ENCODE data around the gene ARL5B.

ARL5B gene

DNA sequence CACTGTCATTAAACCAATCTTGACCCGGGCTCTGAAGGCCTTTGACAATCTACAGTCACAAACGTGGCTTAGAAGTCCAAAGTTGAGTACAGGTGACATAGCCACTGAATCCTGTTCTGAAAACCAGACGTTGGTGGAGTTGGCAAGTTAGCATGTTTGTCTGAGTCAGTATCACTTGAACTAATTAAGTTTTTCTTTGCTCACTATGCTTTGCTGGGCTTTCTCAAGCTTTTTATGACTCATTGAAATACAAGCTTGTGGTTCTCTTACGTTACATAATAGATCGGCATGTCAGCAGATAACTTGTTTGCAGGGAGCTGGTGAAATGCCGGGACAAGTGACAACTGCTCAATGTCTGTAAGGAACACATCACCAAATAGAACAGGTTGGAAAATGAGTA, 53.8 kb downstream of the ARL5B start:
- no peak for DNase-seq

GRCh38 chr10:18718991-18719390, 59.8 kb downstream of the ARL5B start:
- DNase-seq: no peak

- no peak for DNase-seq
Measured at GRCh38 chr10:18719811-18720210, 60.6 kb downstream of the ARL5B start.

GRCh38 chr10:18721067-18721466, 61.8 kb downstream of the ARL5B start:
- DNase-seq: no peak

DNA sequence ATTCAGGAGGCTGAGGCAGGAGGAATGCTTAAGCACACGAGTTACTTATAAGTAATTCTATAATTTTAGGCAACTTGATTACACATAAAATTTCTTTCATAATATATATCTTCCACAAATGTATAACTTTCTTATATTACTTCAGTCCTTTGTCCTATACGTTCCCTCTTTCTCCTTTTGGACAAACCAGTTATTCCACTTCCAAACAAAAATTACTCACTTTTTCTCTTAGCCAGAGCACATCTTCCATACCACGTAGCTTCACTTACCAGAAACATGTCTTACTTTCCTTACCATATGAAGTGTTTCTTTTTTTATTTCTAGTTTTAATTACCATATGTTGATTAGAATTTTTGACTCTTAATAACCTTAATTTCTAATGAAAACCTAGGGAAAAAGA, 64.6 kb downstream of the ARL5B start:
- no peak for DNase-seq
